Kidney epithelial cell (primary cell): ENCODE measurements around the gene LGR5. TPM values are rescaled to one million over a fixed set of nuclear protein-coding genes. Genes with fewer than 3 reads are reported as not detected.
A peak's percentile ranks its signal among the peaks of the same experiment; 100 is the strongest.

ENCODE experiments used
- DNase-seq: peaks from one replicate; pipeline ENCODE4 v3.0.0-alpha.2; 2010; ENCODE audit warnings: low read depth
- H3K27me3 ChIP-seq: 2 replicates; pipeline ENCODE4 v1.6.0; 2011; ENCODE audit warnings: low read length; ENCODE audit not compliant: control insufficient read depth, insufficient read depth
- H3K36me3 ChIP-seq: 2 replicates; pipeline ENCODE4 v1.5.1; 2011; ENCODE audit warnings: low read length; ENCODE audit not compliant: control insufficient read depth, insufficient read depth
- H3K4me3 ChIP-seq: 2 replicates; pipeline ENCODE4 v1.5.1; 2011; ENCODE audit warnings: low read depth, mild to moderate bottlenecking, control low read depth, low read length
- total RNA-seq: library from RNA; depleted of rRNA; stranded (reverse); fragments of >200 nt; gene quantifications from 2 replicates; pipeline ENCODE4 v1.2.3, GENCODE V29; 2015
- TF ChIP-seq, protein P1 (sequence below): IDR thresholded peaks from 2 replicates; pipeline ENCODE4 v1.5.1; 2011; ENCODE audit warnings: mild to moderate bottlenecking, moderate library complexity, low read length, control low read depth, inconsistent platforms; ENCODE audit not compliant: insufficient read depth, poor library complexity, severe bottlenecking

The LGR5 gene
- total RNA-seq, 1 donor from 2014 or later = not detected

DNA sequence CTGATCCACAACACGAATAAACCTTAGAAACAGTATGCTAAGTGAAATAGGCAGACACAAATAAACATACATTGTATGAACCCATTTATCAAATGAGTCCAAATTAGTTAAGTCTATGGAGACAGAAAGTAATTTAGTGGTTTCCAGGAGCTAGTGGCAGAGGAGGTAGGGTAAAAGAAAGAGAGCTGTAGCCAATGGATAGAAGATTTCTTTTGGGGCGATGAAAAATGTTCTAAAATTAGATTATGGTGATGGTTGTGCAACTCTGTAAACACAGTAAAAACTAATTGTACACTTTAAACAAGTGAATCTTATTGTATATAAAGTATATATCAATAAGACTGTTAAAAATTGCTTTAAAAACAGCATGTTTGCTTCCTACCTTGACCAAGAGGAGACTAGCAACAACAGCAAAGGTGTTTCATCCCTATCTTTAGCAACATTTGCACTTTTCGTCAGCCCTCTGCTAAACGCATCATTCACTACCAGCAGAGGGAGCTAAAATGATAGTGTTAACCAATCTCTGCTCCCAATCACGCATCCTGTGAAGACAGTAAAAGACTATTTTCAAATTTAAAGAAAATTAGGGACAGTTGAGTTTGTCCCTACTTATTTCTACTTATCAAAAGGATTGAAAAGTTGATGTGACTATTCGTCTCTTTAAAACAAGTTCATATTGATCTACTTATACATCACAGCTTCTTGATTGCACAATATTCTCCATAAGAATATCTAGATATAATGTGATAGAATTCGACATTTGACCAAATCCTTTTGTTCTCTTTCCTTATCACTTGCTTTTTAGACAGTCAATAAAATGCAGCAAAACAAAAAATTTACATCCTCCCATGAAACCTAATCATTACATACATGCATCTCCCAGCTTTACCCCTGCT is 24.0 kb upstream of the LGR5 start:
- no peak overlapping the region for H3K4me3 ChIP-seq
- no peak for DNase-seq
- H3K27me3 ChIP-seq = no peaks in the 10 kb centered on the region
- TF ChIP-seq, protein P1, sequence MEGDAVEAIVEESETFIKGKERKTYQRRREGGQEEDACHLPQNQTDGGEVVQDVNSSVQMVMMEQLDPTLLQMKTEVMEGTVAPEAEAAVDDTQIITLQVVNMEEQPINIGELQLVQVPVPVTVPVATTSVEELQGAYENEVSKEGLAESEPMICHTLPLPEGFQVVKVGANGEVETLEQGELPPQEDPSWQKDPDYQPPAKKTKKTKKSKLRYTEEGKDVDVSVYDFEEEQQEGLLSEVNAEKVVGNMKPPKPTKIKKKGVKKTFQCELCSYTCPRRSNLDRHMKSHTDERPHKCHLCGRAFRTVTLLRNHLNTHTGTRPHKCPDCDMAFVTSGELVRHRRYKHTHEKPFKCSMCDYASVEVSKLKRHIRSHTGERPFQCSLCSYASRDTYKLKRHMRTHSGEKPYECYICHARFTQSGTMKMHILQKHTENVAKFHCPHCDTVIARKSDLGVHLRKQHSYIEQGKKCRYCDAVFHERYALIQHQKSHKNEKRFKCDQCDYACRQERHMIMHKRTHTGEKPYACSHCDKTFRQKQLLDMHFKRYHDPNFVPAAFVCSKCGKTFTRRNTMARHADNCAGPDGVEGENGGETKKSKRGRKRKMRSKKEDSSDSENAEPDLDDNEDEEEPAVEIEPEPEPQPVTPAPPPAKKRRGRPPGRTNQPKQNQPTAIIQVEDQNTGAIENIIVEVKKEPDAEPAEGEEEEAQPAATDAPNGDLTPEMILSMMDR = peak; percentile 78
- no peaks in the 10 kb centered on the region for H3K36me3 ChIP-seq

DNA sequence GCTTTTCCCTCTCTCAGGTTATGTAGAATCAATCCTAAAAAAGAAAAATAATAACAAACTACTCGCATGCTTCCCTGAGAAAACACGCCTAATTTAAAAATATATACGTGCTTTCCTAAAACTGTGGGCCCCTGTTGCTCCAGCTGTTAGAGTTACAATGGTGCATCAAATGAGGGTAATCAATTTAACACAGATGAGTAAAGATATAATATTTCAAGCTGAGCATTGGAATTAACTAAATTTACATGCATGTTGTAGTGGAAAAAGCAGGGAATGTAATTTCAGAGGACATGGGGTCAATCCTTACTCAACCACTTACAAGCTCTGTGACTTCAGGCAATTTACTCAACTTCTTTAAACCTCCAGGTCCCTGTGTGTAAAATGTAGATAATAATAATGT is 22.4 kb upstream of the LGR5 start:
- TF ChIP-seq, protein P1 = no peak
- Histone ChIP-seq H3K36me3 (no peaks in the 10 kb centered on the region), H3K27me3 (no peaks in the 10 kb centered on the region), H3K4me3 (no peak overlapping the region)
- no peak for DNase-seq

DNA sequence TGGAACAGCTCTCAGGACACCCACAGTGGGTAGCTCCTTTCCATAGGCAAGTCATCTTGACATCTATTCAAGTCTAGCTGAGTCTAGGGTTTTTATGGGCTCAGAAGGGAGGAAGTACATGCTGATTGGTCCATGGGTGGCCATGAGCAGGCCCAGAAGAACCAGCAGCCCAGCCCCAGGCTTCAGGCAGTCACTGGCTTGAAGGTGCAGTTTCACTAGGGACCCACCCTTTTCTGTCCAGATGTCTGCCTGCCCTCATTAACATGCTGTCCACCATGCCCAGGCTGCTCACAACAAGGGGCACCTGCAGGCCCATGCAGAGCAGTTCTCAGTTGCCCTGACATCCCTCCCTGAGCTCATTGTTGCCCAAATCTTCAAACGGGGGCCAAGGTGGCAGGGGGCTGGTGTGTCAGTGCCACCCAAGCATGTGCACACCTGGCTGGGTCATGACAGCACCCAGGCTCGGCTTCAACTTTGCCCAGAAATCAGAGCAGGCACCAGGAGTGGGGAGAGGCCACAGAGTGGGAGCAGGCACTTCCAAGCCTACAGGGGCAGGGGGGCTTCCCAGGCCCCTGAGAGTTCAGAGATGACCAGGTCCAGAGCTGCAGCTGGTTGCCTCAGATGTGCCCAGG is 18.7 kb upstream of the LGR5 start:
- TF ChIP-seq, protein P1 = no peak
- Histone ChIP-seq H3K27me3 (no peaks in the 10 kb centered on the region), H3K36me3 (no peaks in the 10 kb centered on the region), H3K4me3 (no peak overlapping the region)
- DNase-seq = no peak

DNA sequence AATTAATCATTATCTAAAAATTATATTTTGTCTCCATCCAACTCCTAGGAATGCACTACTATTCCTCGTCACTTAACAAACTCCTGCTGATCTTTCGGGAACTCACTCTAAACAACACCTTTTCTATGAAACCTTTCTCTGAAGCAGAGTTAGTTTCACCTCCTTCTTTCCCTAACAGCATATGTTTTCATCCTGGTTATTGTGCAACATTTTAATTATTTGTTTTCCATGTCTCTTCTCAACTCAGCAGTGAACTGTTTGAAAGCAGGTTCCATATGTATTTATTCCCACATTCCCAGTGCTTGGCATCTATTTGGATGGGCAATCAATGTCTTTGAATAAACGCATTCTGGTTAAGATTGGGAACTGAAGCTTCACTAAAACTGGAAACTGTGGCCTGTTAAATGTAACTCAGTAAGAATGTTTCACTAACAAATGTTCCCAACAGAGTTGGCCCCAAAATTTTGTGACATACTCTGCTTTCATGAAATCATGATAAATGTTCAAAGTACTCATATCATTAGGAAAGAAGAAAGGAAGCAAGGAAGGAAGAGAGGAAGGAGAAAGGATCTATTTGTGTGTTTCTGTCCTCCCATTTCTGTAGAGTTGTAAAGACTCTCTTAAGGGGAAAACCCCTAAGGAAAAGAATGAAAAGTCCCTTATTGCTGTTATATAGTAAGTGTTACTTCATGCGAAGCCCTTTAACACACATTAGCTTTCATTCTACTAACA is 13.9 kb upstream of the LGR5 start:
- no peak for DNase-seq
- Histone ChIP-seq H3K36me3 (no peaks in the 10 kb centered on the region), H3K27me3 (no peaks in the 10 kb centered on the region), H3K4me3 (no peak overlapping the region)
- TF ChIP-seq, protein P1 = no peak

DNA sequence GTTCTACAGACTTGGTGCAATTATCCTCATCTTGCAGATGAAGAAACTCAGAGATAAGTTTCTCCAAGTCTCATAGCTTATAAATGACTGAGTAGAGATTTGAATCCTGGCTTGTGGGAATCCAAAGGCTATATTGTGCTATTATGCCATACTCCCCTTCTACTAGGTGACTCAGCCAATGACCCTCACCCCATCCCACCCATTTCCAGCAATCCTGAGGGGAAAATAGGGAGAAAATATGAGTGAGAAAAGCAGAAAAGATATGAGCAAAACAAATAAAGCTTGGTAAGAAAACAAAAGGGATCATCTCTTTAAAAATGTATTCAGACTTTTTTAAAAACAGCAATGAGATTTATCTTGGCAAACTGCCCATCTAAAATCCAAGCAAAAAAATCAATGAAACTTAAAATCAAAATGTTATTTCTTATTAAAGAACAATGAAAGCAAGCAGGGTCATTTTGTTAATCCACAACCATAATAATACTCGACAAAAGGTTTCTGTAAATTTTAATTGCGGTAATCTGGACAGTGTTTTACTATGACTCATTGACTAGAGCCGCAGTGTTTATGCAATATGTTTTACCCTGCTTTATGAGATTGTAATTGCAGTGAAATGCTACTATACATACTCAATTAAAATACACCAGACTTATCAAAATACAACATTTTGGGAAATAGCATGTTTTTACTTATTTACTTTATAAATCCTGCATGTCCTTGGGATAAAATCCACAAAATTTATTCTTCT is 13.1 kb upstream of the LGR5 start:
- TF ChIP-seq, protein P1 = no peak
- no peak for DNase-seq
- no peaks in the 10 kb centered on the region for H3K36me3 ChIP-seq
- H3K4me3 ChIP-seq = no peak overlapping the region
- H3K27me3 ChIP-seq = no peaks in the 10 kb centered on the region
